ENCODE results near the gene SLC16A5.
"Not testable (repeated sequence)": the region's sequence is repeated elsewhere in the genome, so short reads cannot be mapped to it uniquely, and the experiment has no call there.

SLC16A5 gene

DNA sequence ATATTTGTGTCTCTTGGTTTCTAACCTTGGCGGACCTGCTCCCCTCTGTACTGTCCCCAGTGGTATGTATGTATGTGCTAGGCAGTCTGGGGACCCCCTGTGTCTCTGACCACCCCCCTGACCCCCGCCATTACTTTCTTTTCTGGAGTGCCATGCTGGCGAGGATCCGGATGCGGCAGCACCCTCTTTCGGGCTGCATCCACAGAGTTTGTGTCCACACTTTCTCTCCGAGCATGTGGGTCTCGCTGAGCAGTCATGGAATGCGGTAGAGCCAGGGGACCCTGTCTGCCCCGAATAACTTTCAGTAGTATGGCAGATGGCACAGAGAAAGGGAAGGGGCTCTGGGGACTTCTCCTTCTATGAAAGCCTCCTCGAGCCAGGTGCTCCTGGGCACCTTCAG is 23.7 kb upstream of the SLC16A5 start:
- in situ Hi-C loops (cut with HindIII; ENCODE audit: low sequenced_read_pairs): no loop called here

- in situ Hi-C loops (cut with HindIII; ENCODE audit: low sequenced_read_pairs): no loop called here
Measured at GRCh38 chr17:75064460-75064859, 23.3 kb upstream of the SLC16A5 start.

DNA sequence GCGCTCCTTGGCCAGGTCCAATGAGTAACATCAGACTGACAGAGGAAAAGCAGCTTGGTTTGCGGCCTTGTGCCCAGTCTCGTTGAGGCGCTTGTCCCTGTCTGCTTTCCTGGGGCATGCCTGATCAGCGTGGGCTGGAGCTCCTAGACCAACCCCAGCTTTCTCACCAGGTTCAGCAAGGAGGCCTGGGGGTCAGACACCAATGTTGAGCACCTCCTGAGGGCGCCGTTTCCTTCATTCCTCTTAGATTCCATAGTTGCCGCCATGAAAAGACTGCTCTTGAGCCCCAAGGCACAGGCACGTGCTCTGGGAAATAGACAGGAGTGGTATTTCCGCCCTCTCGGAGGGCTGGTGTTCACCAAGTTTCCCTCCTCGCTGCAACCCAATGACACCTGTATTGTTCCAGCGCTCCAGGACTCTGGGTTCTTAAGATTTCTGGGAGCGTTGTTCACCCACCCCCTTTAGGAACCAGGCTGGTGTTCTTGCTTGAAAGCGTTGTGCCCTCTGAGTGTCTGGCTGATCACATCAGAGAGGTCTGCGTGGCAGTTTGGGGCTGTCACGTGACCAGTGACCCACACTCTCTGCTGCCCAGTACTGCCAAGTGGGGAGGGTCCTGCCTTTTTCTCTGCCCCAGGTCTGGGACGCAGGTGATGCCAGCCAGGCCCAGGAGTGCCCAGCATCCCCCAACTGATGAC is 22.7 kb upstream of the SLC16A5 start:
- in situ Hi-C loops (cut with HindIII; ENCODE audit: low sequenced_read_pairs): no loop called here

DNA sequence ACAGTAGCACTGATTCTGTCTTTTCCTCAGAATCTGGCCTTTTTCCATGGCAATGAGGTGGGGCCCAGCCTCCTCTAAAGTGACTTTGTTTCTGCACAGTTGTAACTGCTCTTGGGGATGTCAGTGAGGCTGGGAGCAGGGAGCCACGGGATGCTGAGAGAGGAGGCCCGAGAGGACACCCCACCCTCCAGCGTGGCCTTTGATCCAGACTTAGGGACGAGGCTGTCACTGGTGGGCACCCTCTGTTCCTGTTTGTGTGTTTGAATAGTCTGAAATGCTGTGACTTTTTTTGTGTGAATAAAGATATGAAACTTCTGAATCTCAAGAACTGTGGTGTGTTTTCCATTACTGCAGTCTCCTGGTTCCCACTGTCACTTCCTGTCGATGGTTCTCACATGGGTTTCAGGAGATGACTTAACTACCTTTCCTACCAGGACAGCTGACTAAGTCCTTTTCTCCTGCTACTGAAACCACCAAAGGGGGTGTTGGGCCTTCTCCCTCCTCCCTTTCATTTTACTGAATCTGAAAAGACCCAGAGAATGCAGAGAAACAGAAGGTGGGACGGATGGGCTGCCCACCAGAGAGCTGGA is 22.1 kb upstream of the SLC16A5 start:
- in situ Hi-C loops (cut with HindIII; ENCODE audit: low sequenced_read_pairs): no loop called here

GRCh38 chr17:75067856-75068255 is 19.9 kb upstream of the SLC16A5 start:
- in situ Hi-C loops (cut with HindIII; ENCODE audit: low sequenced_read_pairs): no loop called here

DNA sequence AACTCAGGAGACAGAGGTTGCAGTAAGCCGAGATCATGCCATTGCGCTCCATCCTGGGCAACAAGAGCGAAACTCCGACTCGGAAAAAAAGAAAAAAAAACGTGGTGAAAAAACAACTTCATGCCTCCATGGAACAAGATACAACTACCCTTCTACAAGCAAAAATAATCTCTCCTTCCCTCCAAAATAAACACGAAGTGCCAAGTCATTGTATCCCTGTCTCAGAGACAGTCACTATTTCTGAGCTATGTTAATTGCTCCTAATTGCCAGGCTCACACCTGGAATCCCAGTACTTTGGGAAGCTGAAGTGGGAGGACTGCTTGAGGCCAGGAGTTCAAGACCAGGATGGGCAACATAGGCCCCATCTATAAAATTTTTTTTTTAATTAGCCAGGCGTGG is 19.0 kb upstream of the SLC16A5 start:
- in situ Hi-C loops (cut with HindIII; ENCODE audit: low sequenced_read_pairs): no loop called here

DNA sequence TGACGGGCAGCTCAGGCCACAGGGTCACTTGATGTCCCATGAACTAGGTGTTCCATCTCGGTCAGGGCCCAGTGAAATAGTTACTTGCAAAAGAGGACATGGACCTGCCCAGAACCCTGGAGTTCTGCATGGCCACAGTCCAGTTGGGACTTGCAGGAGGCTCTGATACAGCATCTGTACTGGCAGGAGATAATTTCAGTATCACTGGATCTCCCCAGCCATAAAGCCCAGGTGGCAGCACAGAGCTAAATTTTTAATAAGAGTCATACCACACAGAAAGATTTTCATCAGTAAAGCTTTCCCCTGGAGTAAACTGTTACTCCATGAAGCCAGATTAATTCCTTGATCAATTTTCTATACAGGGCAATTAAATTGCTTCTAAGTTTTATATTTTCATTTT is 18.0 kb upstream of the SLC16A5 start:
- in situ Hi-C loops (cut with HindIII; ENCODE audit: low sequenced_read_pairs): no loop called here

- in situ Hi-C loops (cut with HindIII; ENCODE audit: low sequenced_read_pairs): not testable (repeated sequence)
Measured at GRCh38 chr17:75071478-75072271, 16.1 kb upstream of the SLC16A5 start.

DNA sequence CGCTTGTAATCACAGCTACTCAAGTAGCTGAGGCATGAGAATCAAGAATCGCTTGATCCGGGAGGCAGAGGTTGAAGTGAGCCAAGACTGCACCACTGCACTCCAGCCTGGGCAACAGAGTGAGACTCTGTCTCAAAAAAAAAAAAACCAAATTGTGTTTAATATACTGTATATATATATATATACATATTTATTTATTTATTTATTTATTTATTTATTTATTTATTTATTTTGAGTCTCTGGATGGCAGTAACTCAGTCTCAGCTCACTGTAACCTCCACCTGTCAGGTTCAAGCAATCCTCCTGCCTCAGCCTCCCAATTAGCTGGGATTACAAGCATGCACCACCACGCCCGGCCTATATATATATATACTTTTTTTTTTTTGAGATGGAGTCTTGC is 14.8 kb upstream of the SLC16A5 start:
- in situ Hi-C loops (cut with HindIII; ENCODE audit: low sequenced_read_pairs): not testable (repeated sequence)

DNA sequence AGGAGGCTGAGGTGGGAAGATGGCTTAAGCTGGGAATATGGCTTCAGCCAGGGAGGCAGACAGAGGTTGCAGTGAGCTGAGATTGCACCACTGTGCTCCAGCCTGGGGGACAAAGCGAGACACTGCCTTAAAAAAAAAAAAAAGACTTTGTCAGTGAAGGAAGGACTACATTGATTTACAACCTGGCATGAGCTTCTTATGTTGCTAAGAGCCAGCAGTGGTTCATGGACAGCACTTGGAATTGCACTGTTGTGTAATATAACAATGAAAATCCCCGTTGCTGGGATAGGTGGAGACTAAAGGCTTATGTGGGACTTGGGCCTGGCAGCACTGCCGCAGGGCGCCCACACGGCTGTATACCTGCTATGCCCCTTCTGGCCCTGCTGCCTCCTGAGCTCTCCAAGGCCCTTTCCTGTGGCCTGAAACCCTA is 14.1 kb upstream of the SLC16A5 start:
- in situ Hi-C loops (cut with HindIII; ENCODE audit: low sequenced_read_pairs): no loop called here

GRCh38 chr17:75074532-75074931 is 13.2 kb upstream of the SLC16A5 start:
- in situ Hi-C loops (cut with HindIII; ENCODE audit: low sequenced_read_pairs): no loop called here

DNA sequence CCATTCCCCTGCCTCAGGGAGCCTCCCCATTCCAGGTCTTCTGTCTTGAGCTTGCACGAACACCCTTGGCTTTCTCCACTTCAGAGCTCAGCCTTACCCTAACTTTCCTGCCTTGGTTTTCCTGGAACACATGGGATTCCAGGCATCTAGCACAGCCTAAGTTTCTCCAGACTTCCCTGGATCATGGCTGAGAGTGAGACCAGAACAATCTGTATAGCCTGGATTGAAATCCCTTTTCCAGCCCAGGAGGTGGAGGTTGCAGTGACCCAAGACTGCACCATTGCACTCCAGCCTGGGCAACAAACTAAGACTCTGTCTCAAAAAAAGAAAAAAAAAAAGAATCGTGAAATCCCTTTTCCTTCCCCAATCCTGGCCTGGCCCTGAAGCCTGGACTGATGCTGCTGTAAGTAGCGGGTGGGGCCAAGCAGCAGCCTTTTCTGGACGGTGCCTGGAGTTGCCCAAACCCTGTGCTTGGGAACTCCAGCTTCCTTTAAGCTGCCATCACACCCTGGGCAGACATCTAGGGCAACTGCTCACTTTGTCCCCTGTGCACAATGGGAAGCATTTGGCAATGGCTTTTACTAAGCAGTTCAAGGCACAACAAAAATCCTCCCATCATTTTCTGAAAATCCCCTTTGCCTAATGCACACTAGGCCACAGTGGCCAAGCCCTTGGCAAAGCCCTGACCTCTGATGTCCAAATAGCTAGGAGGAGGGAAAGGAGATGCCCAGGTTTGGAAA is 12.0 kb upstream of the SLC16A5 start:
- in situ Hi-C loops (cut with HindIII; ENCODE audit: low sequenced_read_pairs): no loop called here

DNA sequence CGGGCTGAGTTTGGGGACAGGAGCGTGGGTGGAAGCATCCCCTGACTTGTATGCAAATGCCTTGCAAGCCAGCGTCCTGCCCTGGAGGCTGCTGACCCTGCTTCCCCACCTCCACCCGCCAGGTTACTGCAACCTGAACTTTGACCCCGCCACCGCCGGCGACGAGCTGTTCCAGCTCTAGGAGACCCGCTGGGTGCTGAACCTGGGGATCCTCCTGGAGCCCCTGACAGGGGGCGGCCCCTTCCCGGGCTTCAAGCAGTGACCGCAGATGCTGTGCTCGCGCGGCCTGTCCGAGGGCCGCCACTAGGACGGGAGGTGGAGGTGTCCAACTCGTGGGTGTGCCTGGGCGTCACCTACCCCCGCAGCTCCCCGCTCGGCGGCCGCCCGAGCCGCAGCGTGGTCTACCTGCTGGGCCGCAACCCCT is 10.7 kb upstream of the SLC16A5 start:
- in situ Hi-C loops (cut with HindIII; ENCODE audit: low sequenced_read_pairs): no loop called here

DNA sequence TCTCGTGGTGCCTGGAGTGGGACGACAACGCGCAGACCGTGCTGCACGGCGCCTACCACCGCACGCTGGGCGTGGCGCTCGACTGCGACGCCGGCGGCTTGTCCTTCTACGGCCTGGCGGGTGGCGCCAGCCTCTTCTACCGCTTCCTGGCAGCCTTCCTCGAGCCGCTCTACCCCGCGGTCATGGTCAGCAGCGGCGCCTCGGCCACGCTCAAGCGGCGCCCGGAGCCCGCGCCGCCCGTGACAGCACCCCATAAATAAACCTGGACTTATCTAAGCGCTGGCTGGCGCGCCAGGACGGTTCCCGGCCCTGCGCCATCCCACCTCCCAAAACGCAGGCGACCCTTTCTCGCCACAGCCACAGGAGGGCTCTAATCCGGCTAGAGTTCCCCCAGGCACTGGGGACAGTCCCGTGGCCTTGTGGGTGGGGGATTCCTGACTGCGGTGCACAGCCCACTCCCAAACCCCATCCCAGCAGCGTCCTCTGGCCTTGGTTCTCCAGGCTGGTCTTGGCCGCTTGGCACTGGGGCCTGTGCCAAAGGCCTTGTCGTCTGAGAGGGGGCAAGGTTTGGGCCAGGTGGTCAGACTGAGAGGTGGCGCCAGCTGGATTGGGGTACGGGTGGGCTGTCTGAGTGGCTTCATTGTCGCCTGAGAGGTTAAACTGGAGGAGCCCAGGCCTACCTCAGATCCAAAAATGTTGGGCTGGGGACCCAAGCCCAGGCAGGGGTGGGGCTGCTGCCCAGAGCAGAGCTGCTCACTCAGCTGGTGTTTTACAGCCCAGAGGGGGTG is 10.1 kb upstream of the SLC16A5 start:
- in situ Hi-C loops (cut with HindIII; ENCODE audit: low sequenced_read_pairs): no loop called here

DNA sequence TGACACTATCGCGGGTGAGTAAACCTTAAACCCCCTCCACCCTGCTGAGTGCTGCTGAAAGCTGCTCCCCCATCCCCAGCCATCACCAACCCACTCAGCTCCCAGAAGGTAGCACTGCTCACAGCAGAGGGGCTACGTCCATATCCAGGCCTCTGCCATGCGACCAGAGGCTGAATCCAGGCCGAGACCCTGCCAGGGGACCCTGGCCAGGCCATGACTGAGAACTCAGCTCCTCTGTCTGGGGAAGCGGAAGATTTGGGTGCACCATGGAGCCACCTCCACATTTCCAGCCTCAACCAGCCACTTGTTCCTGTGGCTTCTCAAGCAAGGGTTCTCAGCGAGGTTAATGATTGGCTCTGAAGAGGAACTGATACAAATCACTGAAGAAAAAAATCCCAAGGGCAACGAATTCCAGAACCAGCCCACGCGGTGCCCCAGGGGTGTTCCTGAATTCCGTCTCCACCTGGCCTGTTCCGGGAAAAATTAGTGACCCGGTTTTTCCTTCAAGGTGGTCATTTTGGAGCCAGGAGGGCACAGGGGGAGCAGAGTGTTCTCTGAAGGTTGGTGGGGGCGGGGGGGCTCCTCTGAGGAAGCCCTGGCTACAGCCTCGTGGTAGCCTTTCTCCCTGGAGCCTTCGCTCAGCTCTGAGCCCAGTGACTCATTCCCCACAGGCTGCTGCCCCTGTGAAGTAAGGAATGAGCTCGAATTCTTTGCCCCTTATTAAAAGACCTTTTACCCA is 9.3 kb upstream of the SLC16A5 start:
- in situ Hi-C loops (cut with HindIII; ENCODE audit: low sequenced_read_pairs): no loop called here

DNA sequence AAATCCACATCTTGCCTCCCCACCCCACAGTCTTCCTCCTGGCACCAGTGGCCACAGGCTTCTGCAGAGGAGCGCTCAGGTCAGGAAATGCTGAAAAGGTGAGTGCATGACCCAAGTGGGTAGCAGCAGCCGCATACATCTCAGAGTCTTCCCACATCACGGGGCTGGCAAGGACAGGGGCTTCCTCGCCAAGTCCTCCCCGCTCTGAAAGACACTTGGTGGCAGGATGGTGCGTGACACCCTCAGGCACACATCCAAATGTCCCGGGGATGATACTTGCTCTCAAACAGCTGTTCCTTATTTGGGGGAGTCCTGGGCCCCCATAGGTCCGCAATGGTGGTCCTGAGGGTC is 8.8 kb upstream of the SLC16A5 start:
- in situ Hi-C loops (cut with HindIII; ENCODE audit: low sequenced_read_pairs): no loop called here

DNA sequence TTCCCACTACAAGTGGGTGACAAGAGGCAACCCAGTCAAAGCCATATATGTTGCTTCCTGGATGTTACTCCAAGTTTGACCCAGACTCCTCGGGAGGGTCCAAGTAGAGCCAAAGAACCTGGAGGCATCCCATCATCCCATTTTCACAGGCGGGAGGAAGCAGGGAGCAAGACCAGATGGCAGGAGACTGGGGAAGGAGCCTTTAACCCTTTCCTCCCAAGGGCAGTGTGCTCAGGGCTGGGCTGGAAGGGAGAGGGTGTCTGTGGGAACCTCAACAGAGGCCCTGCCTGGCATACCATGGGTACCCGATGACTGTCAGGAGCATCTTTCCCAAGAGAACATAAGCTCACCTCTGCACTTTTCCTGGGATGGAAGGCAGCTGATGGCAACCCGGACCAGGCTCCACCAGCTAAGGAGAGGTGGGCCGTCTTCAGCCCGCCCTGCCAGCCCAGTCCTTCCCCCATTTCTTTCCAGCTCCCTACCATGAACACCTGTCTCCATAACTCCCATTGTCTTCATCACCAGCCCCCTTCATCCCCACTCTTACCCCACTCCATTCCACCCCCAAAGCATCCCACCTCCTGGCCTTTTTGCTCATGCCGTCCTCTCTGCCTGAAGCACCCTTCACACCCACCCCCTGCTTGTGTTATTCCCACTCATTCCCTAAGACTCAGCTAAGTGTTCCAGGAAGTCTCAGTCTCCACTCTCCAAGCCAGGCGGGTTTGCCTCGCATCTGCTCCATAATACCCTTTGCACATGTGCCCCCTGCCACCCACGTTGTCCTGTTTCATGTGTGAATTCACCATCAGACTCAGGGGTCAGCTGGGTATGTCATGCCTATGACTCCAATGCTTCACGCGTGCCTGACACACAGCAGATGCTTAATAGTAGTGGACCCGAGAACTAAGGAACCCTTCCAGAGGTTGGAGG is 5.9 kb upstream of the SLC16A5 start:
- in situ Hi-C loops (cut with HindIII; ENCODE audit: low sequenced_read_pairs): no loop called here

GRCh38 chr17:75082683-75083082 is 5.1 kb upstream of the SLC16A5 start:
- in situ Hi-C loops (cut with HindIII; ENCODE audit: low sequenced_read_pairs): no loop called here

Measured in DLD1 (cell line).